ENCODE measurements around the gene PRMT3.
"Not testable (repeated sequence)": the region's sequence is repeated elsewhere in the genome, so short reads cannot be mapped to it uniquely, and the experiment has no call there.

PRMT3 gene

GRCh38 chr11:20518323-20518834, 130.9 kb downstream of the PRMT3 start:
- DNase-seq (ENCODE audit: low read depth in 2 of 2): no peak

DNA sequence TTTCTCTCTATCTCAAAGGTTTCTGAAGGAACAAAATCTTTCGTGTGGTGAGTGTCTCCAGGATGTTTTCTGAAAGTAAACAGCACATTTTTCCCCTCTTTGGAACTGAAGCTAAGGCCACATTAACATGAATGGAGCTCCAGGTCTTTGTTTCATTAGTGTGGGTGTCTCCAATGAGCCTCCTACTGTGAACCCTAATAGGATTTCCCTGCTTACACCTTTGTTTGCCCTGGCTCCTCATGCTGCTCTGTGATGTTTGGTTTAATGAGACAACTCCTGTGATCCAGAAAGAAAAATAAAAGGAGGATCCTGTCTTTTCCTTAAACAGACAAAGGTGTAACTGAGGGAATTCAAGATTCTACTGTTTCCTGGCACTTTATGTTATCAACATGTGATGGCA, 135.0 kb downstream of the PRMT3 start:
- DNase-seq (ENCODE audit: low read depth in 2 of 2): no peak

- no peak for DNase-seq (ENCODE audit: low read depth in 2 of 2)
Observed at GRCh38 chr11:20529757-20530156, 142.2 kb downstream of the PRMT3 start.

DNA sequence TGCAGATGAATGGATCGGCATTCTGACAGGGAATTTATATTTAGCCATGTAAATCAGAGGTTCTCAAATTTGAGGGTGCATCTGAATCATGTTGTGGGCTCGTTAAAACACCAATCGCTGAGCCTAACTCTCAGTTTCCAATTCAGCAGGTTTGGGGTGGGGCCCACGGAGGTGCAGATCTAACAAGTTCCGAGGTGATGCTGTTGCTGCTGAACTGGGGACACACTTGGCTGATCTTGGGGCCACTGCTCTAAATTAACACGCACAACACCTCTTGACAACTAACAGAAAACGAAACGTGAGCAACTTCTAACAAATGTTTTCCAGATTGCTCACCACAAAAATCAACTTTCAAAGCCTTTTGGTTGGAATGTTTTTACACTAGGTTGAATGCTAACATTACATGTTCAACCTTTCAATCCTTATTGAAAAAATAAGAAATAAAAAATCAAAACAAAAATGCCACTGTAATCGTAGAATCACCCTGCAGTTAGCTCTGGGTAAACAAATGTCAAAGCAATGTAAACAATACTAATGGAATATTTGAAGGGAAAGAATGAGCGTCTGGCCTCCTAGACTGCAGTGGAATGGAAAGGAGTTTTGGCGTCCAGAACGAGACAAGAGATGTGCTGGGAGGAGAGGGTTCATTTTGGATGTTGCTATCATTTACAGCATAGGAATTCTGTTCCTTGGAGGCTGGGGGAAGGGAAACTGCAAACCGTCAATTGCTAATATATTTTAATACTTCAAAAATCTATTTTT, 143.6 kb downstream of the PRMT3 start:
- no peak for DNase-seq (ENCODE audit: low read depth in 2 of 2)

GRCh38 chr11:20535271-20535881, 147.9 kb downstream of the PRMT3 start:
- DNase-seq (ENCODE audit: low read depth in 2 of 2): no peak

DNA sequence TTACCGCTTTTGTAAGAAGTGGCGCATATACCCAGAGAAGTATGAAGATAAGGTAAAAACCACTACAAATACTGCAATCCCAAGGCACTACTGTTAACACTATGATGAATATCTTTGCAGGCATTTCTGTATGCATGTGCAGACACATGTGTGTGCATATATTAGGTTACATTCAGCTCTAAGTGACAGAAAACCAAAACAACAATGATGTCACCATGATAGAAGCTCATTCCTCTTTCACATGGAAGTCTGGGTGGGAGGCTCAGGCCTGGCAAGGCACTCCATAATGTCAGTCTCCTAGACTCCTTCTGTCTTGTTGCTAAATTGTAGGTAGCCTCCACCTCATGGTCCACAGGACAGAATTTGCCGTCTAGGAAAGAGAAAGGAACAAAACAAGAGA, 148.8 kb downstream of the PRMT3 start:
- DNase-seq (ENCODE audit: low read depth in 2 of 2): no peak

DNA sequence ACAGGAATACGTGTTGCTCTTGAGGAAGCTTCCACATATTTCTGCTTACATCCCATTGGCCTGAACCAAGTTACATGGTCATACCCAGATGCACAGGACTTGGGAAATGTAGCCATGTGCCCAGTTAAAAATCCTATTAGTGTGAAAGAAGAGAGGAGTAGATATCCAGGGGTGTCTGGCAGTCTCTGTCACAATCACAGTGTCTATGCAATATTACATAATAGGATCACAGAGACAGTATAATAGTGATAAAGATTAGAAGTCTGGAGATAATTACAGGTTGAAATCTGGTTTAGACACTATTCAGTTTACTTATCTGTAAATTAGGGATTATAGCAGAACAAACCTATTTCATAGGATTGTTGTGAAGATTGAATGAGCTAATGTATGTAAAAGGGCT, 149.3 kb downstream of the PRMT3 start:
- DNase-seq (ENCODE audit: low read depth in 2 of 2): no peak

DNA sequence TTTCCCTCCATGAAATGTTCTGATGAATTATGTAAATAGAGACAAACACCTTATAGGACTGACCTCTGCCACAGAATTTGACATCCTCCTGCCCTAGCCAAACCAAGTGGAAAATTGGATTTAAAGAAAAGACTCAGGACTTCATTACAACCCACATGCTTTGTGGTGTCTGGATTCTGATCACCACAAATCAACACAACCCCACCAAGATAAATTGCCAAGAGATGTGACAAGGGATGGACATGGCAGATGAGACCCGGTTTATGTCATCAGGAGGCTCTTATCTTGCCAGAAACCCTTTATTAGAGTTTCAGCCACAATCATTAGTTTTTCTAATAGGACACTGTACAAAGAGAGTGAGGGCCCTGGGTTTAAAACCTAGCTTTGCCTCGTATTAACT, 154.0 kb downstream of the PRMT3 start:
- no peak for DNase-seq (ENCODE audit: low read depth in 2 of 2)

DNA sequence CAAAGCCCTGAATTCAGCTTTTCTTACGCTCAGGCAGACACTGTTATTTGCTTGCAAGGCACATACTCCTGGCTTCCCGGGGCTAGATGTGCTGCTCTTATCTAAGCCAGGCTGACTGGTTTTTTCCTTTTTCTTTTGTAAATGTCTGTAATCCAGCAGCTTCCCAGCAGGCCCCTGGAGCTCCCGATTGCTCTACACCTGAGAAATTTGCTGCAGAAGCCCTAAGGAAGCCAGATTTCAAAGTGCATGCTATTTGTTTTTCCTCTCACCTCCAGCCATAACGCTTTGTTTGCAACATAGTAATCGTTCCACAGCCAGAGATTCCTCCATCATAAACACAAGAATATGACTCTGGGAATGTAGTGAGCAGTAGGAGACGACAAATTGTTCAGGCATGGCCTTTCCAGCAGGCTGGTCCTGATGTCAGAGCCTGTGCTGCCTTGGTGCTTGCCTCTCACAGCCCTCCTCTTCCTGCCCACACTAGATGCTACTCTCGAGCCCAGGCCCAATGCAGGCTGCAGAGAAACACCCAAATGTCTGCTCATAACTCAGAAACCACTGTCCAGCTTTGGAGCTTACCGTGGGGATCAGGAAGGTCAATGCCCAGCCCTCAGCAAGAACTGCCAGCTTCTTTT, 157.2 kb downstream of the PRMT3 start:
- DNase-seq (ENCODE audit: low read depth in 2 of 2): no peak

DNA sequence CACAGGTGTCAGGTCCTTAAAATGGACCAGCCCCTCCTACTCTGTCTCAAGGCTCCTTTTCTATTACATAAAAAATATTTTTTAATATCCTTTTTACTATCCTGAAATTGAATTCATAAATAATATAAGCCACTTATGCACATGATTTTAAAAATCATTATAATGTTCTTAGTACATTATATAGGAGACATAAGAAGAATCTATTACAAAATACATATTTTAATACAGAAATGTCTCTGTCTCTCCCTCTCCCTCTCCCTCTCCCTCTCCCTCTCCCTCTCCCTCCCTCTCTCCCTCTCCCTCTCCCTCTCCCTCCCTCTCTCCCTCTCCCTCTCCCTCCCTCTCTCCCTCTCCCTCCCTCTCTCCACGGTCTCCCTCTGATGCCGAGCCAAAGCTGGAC, 159.9 kb downstream of the PRMT3 start:
- no peak for DNase-seq (ENCODE audit: low read depth in 2 of 2)

- DNase-seq (ENCODE audit: low read depth in 2 of 2): no peak
Observed at GRCh38 chr11:20551096-20551495, 163.6 kb downstream of the PRMT3 start.

DNA sequence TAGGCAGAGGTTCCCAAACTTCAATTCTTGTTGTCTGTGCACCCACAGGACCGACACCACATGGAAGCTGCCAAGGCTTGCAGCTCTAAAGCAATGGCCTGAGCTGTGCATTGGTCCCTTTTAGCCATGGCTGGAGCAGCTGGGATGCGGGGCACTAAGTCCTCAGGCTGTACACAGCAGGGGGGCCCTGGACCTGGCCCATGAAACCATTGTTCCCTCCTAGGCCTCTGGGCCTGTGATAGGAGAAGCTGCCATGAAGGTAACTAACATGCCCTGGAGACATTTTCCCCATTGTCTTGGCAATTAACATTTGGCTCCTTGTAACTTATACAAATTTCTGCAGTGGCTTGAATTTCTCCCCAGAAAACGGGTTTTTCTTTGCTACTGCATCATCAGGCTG, 168.3 kb downstream of the PRMT3 start:
- no peak for DNase-seq (ENCODE audit: low read depth in 2 of 2)

- DNase-seq (ENCODE audit: low read depth in 2 of 2): not testable (repeated sequence)
Observed at GRCh38 chr11:20556396-20556795, 168.9 kb downstream of the PRMT3 start.

GRCh38 chr11:20558741-20559140, 171.2 kb downstream of the PRMT3 start:
- no peak for DNase-seq (ENCODE audit: low read depth in 2 of 2)

Measured in activated CD8-positive, alpha-beta memory T cell treated with anti-CD3 and anti-CD28 coated beads for 4 hours (primary cell).